ENCODE data around the gene PAPLN.
A peak's percentile ranks its signal among the peaks of the same experiment; 100 is the strongest.

Gene PAPLN

DNA sequence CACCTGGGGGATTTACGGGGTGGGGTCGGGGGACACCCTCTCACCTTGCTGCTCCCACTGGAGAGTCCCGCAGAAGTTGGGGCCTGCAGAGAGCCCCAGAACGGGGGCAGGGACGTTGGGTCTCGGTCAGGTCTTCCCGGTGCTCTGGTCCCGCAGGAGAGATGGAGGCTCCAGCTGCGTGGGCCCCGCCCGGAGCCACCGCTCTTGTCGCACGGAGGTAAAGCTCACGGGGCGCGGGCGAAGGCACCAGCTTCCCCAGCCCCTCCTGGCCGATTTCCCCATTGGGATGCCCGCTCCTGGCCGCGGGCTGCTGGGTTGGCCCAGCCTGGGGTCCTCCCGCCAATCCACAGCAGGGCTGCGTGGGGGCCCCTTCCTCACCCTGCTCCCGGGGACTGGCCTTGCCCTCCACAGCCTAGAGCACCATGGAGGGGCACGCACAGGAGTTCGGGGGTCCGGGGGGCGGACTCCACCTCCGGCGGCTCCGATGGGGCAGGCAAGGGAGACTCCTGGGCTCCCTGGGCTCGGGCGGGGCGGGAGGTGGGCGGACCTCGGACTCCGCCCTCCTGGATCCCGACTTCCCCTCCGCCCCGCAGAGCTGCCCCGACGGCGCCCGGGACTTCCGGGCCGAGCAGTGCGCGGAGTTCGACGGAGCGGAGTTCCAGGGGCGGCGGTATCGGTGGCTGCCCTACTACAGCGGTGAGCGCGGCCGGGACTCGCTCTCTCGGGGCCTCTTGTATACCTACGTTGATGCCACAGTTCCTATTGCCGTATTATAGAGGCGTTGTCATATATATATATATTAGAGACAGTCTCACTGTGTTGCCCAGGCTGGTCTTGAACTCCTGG, 8.4 kb downstream of the PAPLN start:
- Histone ChIP-seq H3K36me3 (ENCODE audit: control insufficient read depth in 2 of 2, insufficient read depth in 2 of 2, low read length in 2 of 2) (no peaks in the 10 kb centered on the region), H3K9ac (ENCODE audit: low read length in 2 of 2) (no peak overlapping the region), H3K4me3 (ENCODE audit: low read length in 2 of 2) (peak overlapping the region in 1 of 2 donors; percentile 64), H3K9me3 (ENCODE audit: control insufficient read depth in 2 of 2, low read length in 2 of 2) (no peaks in the 10 kb centered on the region), H3K27ac (ENCODE audit: low read length) (no peak overlapping the region), H3K4me1 (ENCODE audit: control insufficient read depth, insufficient read depth, low read length) (peaks cover 16% of the 10 kb centered on the region), H3K27me3 (ENCODE audit: control insufficient read depth in 1 of 2, insufficient read depth in 2 of 2, low read length in 2 of 2) (no peaks in the 10 kb centered on the region)

DNA sequence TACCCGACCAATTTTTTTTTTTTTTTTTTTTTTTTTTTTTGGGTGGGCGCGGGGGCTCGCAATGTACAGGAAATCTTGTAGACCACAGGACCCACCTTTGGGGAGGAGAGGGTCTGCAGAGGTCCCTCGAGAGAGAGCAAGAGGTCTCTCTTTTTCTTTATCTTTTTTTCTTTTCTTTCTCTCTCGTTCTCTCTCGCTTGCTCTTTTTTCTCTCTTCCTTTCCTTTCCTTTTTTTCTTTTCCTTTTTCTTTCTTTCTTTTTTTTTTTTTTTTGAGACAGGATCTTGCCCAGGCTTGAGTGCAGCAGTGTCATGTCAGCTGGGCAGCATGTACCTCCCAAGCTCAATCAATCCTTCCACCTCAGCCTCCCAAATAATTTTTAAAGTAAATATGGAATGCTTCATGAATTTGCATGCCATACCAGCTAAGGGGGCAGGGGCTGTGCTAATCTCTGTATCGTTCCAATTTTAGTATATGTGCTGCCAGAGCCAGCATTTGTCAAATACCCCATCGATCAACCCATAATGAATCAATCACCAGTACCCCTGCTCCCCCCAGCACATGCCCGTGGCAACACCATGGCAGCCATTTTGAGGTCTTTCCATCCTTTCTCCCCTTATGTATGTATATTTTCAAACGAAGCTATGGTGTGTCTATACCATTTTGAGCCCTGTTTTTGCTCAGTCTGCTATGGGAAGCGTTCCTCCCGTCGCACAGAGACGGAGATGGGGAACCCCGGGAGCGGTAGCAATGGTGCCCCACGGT, 9.3 kb downstream of the PAPLN start:
- no peak overlapping the region for H3K4me3 ChIP-seq (ENCODE audit: low read length in 2 of 2)
- H3K9ac ChIP-seq (ENCODE audit: low read length in 2 of 2), result no peak overlapping the region
- no peaks in the 10 kb centered on the region for H3K36me3 ChIP-seq (ENCODE audit: control insufficient read depth in 2 of 2, insufficient read depth in 2 of 2, low read length in 2 of 2)
- H3K4me1 ChIP-seq (ENCODE audit: control insufficient read depth, insufficient read depth, low read length), result peaks cover 8% of the 10 kb centered on the region
- H3K27me3 ChIP-seq (ENCODE audit: control insufficient read depth in 1 of 2, insufficient read depth in 2 of 2, low read length in 2 of 2), result no peaks in the 10 kb centered on the region
- no peak overlapping the region for H3K27ac ChIP-seq (ENCODE audit: low read length)
- no peaks in the 10 kb centered on the region for H3K9me3 ChIP-seq (ENCODE audit: control insufficient read depth in 2 of 2, low read length in 2 of 2)

DNA sequence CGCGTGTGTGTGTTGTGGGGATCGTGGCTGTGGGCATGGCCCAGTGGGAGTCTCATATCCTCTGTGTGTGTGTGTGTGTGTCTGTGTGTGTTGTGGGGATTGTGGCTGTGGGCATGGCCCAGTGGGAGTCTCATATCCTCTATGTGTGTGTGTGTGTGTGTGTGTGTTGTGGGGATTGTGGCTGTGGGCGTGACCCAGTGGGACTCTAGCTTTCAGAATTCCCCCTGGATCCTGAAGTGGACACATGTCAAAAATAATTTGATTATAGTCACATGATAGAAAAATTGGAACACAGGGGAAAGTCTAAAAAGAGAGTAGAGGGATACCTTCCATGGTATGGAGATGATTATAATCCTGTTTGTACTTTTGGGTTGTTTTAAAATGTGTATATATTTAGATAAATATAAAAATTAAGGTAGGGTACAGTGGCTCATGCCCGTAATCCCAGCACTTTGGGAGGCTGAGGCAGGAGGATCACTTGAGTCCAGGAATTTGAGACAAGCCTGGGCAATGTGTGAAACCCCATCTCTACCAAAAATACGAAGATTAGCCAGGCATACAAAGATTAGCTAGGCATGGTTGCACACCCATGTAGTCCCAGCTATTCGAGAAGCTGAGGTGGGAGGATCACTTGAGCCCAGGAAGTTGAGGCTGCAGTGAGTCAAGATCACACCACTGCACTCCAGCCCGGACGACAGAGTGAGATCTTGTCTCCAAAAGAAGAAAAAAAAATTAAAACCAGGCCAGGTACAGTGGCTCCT, 11.0 kb downstream of the PAPLN start:
- H3K4me1 ChIP-seq (ENCODE audit: control insufficient read depth, insufficient read depth, low read length), result no peaks in the 10 kb centered on the region
- no peaks in the 10 kb centered on the region for H3K36me3 ChIP-seq (ENCODE audit: control insufficient read depth in 2 of 2, insufficient read depth in 2 of 2, low read length in 2 of 2)
- no peak overlapping the region for H3K9ac ChIP-seq (ENCODE audit: low read length in 2 of 2)
- H3K27ac ChIP-seq (ENCODE audit: low read length), result no peak overlapping the region
- no peak overlapping the region for H3K4me3 ChIP-seq (ENCODE audit: low read length in 2 of 2)
- no peaks in the 10 kb centered on the region for H3K27me3 ChIP-seq (ENCODE audit: control insufficient read depth in 1 of 2, insufficient read depth in 2 of 2, low read length in 2 of 2)
- no peaks in the 10 kb centered on the region for H3K9me3 ChIP-seq (ENCODE audit: control insufficient read depth in 2 of 2, low read length in 2 of 2)

DNA sequence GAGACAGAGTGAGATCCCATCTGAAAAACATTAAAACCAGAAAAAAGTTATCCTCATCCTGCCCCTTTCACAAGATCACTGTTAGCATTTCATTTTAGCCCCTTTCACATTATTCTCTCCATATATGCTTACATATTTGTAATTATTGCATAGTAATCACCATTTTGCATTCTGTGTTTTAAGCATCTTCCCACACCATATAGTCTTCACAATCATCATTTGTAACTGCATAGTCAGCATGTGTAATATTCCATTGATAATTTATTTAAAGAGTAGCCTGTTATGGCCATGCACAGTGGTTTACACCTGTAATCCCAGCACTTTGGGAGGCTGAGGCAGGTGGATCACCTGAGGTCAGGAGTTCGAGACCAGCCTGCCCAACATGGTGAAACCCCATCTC, 11.8 kb downstream of the PAPLN start:
- H3K27me3 ChIP-seq (ENCODE audit: control insufficient read depth in 1 of 2, insufficient read depth in 2 of 2, low read length in 2 of 2), result no peaks in the 10 kb centered on the region
- H3K27ac ChIP-seq (ENCODE audit: low read length), result no peak overlapping the region
- no peak overlapping the region for H3K9ac ChIP-seq (ENCODE audit: low read length in 2 of 2)
- H3K4me3 ChIP-seq (ENCODE audit: low read length in 2 of 2), result no peak overlapping the region
- no peaks in the 10 kb centered on the region for H3K4me1 ChIP-seq (ENCODE audit: control insufficient read depth, insufficient read depth, low read length)
- H3K36me3 ChIP-seq (ENCODE audit: control insufficient read depth in 2 of 2, insufficient read depth in 2 of 2, low read length in 2 of 2), result no peaks in the 10 kb centered on the region
- no peaks in the 10 kb centered on the region for H3K9me3 ChIP-seq (ENCODE audit: control insufficient read depth in 2 of 2, low read length in 2 of 2)

DNA sequence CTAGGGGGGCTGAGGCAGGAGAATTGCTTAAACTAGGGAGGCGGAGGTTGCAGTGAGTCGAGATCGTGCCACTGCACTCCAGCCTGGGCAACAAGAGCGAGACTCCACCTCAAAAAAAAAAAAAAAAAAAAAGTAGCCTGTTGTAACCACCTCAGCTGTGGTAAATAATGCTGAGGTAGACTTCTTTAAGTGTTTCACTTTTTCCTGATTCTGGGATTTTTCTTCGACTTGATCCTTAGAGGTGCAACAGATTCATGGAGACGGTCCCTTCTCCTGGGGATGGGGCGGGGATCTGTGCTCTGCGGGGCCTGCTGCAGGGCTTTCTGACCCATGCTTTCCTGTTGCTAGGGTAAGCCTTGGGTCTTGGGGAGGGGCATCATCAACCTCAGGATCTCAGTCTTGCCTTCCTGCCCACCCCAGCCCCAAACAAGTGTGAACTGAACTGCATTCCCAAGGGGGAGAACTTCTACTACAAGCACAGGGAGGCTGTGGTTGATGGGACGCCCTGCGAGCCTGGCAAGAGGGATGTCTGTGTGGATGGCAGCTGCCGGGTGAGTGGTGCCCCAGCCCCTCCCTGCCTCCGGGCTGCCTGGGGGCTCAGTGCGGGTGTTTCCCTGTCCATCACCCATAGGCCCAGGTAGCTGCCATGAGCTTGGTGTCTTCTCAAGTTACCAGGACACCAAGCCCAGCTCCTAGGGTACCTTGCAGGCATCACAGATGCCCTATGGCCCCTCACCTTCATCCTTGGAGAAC, 12.4 kb downstream of the PAPLN start:
- Histone ChIP-seq H3K9me3 (ENCODE audit: control insufficient read depth in 2 of 2, low read length in 2 of 2) (no peaks in the 10 kb centered on the region), H3K4me1 (ENCODE audit: control insufficient read depth, insufficient read depth, low read length) (no peaks in the 10 kb centered on the region), H3K9ac (ENCODE audit: low read length in 2 of 2) (no peak overlapping the region), H3K4me3 (ENCODE audit: low read length in 2 of 2) (no peak overlapping the region), H3K36me3 (ENCODE audit: control insufficient read depth in 2 of 2, insufficient read depth in 2 of 2, low read length in 2 of 2) (peaks cover 0 to 3% of the 10 kb centered on the region in 2 donors), H3K27ac (ENCODE audit: low read length) (no peak overlapping the region), H3K27me3 (ENCODE audit: control insufficient read depth in 1 of 2, insufficient read depth in 2 of 2, low read length in 2 of 2) (no peaks in the 10 kb centered on the region)

DNA sequence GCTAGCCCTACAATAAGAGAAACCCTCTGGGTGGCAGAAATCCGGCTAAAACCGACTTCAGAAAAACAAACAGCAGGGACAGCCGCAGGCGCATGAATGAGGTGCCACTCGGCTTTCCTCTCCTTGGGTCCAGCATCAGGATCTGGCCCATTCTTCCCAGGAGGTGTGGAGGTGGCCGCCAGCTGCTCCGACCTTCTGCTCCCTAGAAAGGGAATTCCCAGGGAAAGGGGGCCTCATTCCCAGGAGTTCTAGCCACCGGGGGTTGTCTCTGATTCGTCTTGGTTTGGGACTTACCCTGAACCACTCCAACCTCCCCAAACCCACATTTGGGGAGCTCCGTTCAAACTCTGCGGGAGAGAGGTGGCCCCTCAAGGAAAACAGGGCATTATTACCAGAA, 13.0 kb downstream of the PAPLN start:
- no peak overlapping the region for H3K4me3 ChIP-seq (ENCODE audit: low read length in 2 of 2)
- no peaks in the 10 kb centered on the region for H3K4me1 ChIP-seq (ENCODE audit: control insufficient read depth, insufficient read depth, low read length)
- no peaks in the 10 kb centered on the region for H3K27me3 ChIP-seq (ENCODE audit: control insufficient read depth in 1 of 2, insufficient read depth in 2 of 2, low read length in 2 of 2)
- H3K36me3 ChIP-seq (ENCODE audit: control insufficient read depth in 2 of 2, insufficient read depth in 2 of 2, low read length in 2 of 2), result peaks cover 0 to 4% of the 10 kb centered on the region in 2 donors
- no peak overlapping the region for H3K9ac ChIP-seq (ENCODE audit: low read length in 2 of 2)
- H3K27ac ChIP-seq (ENCODE audit: low read length), result no peak overlapping the region
- H3K9me3 ChIP-seq (ENCODE audit: control insufficient read depth in 2 of 2, low read length in 2 of 2), result no peaks in the 10 kb centered on the region

DNA sequence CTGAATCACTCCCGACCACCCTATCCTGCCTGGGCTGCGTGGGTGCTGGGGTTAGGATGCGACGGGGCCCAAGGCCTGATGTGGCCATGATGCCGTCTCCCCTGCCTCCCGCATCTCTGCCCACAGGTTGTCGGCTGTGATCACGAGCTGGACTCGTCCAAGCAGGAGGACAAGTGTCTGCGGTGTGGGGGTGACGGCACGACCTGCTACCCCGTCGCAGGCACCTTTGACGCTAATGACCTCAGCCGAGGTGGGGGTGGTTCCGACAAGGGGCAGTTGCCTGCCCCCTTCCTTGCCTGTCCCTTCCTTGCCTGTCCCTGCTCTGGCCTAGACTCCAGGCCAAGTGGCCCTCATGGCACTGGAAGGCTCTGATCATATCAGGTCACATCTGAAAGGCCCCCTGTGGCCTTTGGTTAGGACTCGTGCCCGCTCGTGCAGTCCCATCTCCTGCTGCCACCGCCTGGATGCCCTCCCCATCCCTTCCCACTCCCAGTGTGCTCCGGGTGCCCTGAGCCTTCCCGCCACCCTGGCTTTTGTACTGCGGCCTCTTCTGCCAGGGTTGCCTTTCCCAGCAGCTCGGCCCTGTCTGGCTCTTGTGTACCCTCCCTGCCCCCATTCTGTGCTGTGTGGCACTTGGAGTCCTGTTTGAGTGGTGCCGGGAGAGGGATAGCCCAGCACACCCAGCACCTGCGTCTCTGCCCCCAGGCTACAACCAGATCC, 13.6 kb downstream of the PAPLN start:
- H3K4me1 ChIP-seq (ENCODE audit: control insufficient read depth, insufficient read depth, low read length), result no peaks in the 10 kb centered on the region
- H3K27ac ChIP-seq (ENCODE audit: low read length), result no peak overlapping the region
- no peaks in the 10 kb centered on the region for H3K27me3 ChIP-seq (ENCODE audit: control insufficient read depth in 1 of 2, insufficient read depth in 2 of 2, low read length in 2 of 2)
- peaks cover 0 to 4% of the 10 kb centered on the region in 2 donors for H3K36me3 ChIP-seq (ENCODE audit: control insufficient read depth in 2 of 2, insufficient read depth in 2 of 2, low read length in 2 of 2)
- no peak overlapping the region for H3K9ac ChIP-seq (ENCODE audit: low read length in 2 of 2)
- H3K9me3 ChIP-seq (ENCODE audit: control insufficient read depth in 2 of 2, low read length in 2 of 2), result no peaks in the 10 kb centered on the region
- H3K4me3 ChIP-seq (ENCODE audit: low read length in 2 of 2), result no peak overlapping the region

DNA sequence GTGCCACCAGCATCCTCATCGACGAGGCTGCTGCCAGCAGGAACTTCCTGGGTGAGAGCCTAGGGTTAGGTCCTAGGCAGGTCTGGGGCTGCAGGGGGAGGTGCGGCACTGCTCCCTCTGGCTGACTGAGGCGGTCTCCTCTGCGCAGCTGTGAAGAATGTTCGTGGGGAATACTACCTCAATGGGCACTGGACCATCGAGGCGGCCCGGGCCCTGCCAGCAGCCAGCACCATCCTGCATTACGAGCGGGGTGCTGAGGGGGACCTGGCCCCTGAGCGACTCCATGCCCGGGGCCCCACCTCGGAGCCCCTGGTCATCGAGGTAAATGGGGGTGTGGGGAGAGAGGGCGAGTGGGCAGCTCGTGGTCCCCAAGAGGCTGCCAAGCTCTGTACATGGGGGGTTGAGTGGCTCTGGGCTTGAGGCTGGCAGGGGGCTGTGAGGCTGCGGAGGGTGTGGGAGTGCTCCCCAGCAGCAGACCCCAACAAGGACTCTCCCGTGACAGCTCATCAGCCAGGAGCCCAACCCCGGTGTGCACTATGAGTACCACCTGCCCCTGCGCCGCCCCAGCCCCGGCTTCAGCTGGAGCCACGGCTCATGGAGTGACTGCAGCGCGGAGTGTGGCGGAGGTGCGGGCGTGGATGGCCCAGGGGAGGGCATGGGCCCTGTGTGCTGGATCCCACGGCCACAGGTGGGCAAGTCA, 14.4 kb downstream of the PAPLN start:
- H3K9ac ChIP-seq (ENCODE audit: low read length in 2 of 2), result no peak overlapping the region
- no peak overlapping the region for H3K27ac ChIP-seq (ENCODE audit: low read length)
- no peaks in the 10 kb centered on the region for H3K9me3 ChIP-seq (ENCODE audit: control insufficient read depth in 2 of 2, low read length in 2 of 2)
- no peak overlapping the region for H3K4me3 ChIP-seq (ENCODE audit: low read length in 2 of 2)
- no peaks in the 10 kb centered on the region for H3K27me3 ChIP-seq (ENCODE audit: control insufficient read depth in 1 of 2, insufficient read depth in 2 of 2, low read length in 2 of 2)
- no peaks in the 10 kb centered on the region for H3K4me1 ChIP-seq (ENCODE audit: control insufficient read depth, insufficient read depth, low read length)
- H3K36me3 ChIP-seq (ENCODE audit: control insufficient read depth in 2 of 2, insufficient read depth in 2 of 2, low read length in 2 of 2), result peaks cover 0 to 4% of the 10 kb centered on the region in 2 donors

DNA sequence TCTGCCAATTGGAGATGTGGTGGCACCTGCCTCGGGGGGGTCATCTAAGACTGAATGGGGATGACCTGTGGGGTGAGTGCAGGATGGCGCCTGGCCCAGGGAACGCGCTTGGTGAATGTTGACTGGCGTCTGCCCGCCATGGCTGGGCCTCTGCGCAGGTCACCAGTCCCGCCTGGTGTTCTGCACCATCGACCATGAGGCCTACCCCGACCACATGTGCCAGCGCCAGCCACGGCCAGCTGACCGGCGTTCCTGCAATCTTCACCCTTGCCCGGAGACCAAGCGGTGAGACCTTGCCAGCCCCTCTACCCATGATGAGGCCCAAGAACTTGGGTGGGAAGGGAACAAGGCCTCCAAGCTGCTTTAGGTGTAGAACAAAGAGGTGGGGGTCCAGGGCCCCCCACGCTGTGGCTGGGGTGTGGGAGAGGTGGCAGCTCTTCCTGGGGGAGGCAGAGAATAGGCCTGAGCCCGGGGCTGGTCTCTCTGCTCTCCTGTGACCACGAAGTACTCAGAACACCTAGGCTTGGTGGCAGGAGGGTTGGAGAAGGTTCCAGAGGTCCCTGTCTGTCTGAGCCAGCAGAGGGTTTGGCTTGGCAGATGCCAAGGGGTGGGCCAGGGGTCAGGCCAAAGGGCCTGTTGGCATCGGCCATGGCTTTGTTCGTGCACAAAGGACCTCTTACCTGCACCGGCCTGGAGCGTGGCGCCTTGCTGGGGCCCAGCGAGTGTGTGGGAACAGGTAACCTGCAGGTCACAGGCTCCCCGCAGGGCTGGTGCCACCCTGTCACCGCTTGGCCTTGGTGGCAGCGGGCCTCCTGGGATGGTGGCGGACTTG, 15.4 kb downstream of the PAPLN start:
- no peak overlapping the region for H3K4me3 ChIP-seq (ENCODE audit: low read length in 2 of 2)
- no peaks in the 10 kb centered on the region for H3K27me3 ChIP-seq (ENCODE audit: control insufficient read depth in 1 of 2, insufficient read depth in 2 of 2, low read length in 2 of 2)
- H3K36me3 ChIP-seq (ENCODE audit: control insufficient read depth in 2 of 2, insufficient read depth in 2 of 2, low read length in 2 of 2), result peaks cover 0 to 4% of the 10 kb centered on the region in 2 donors
- no peaks in the 10 kb centered on the region for H3K9me3 ChIP-seq (ENCODE audit: control insufficient read depth in 2 of 2, low read length in 2 of 2)
- no peak overlapping the region for H3K9ac ChIP-seq (ENCODE audit: low read length in 2 of 2)
- no peak overlapping the region for H3K27ac ChIP-seq (ENCODE audit: low read length)
- no peaks in the 10 kb centered on the region for H3K4me1 ChIP-seq (ENCODE audit: control insufficient read depth, insufficient read depth, low read length)
